Head of caudate nucleus (tissue), 42 donors: ENCODE results near the gene NPC1L1.
A peak's percentile ranks its signal among the peaks of the same experiment; 100 is the strongest.

Source experiments
- DNase-seq, 42 donors: peaks; one replicate each; pipeline versions ENCODE4 v3.0.0 to v3.0.0-alpha.2; 2020 to 2021; ENCODE audit warnings: mixed read lengths in 7 of 42
- intact Hi-C: fragments of 100-400 bp; cut with DNase I; formaldehyde crosslinking; loops from one replicate; pipeline ENCODE4 v1.15.0; 2022

The NPC1L1 gene

DNA sequence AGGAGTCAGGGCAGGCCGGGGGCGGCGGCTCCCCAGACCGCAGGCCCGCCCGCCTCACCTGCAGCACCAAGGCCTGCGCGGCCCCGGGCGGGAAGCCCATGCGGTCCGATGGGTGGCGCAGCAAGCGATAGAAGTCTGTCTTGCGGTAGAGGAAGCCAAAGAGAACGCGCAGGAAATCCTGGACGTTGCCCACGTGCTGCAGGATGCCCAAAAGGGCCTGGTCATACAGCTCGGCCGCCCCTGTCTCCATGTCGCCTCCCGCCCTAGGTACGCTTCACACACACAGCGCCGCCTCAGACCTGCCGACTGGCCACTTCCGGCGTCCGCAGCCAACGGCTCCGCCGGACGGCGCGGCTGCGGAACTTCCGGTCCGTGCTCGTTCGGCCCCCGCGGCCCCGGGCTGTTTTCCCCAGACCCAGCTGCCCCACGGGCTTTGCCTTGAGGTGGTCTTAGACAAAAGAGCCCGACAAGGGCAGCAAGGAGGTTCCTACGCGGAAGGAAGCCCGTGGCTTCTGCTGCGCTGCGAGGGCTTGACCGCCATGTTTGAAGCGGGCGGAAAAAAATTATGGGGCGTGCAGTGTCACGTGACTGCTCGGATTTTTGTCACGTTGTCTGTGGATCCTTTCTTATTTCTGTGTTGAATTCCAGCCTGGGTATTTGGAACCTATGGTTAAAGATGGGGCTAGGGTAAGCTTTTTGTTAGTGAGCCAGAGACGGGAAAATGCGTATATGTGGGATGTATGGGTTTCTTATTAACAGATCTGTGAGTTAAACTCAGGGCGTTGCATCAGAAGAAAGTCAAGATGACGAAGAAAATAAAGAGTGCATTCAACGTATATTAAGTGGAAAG, 50.6 kb downstream of the NPC1L1 start, which contains the start of gene NUDCD3:
Gene NUDCD3 (minus strand): TSS at position 308 of the 850 bp plus-strand sequence. CDS start 58 bp downstream, at position 250.
- peak; percentile 70 to 94 (median 84) for DNase-seq
- intact Hi-C loops: no loop called here

DNA sequence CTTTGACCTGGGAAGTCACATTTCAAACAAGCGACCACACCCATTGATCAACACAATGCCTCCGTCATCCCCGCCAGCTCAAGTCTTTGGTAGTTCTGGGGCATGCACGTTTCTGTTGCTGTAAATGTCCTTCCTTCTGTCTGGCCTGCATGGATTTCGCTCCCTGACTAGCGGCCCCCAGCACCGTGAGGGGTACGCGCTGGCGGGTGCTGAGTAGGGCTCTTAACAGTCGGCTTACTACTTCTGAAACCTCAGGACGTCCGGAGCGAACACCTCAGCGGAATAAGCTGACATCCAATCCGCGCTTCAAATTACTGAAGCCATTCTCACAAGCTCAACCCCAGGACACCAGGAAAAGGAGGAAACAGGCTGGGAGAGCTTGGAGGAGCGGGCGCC, 51.2 kb downstream of the NPC1L1 start:
- intact Hi-C loops: loop anchor here (5.0 kb wide), 1 partner anchor 77 kb away; no protein-coding TSS in a partner anchor
- peak in 12 of 42 donors; percentile 11 to 47 (median 24) for DNase-seq

DNA sequence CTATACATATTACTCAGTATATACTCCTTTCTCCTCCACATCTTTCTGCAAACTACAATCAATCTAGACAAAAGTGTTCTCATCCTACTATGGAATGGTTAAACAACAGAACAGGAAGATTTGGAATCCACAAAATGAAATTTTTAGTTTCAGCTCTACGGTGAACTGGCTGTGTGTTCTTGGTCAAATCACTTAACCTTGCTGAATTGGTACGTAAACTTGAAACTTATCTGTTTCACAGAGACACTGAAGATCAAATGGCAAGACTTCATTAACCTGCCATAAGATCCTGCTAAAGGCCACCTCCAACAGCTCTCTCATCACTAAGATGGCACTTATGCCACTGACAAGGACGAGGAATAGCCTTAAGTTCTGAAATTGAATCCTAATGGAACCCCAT, 52.2 kb downstream of the NPC1L1 start:
- no peak for DNase-seq
- intact Hi-C loops: loop anchor here (5.0 kb wide), 1 partner anchor 78 kb away; no protein-coding TSS in a partner anchor

DNA sequence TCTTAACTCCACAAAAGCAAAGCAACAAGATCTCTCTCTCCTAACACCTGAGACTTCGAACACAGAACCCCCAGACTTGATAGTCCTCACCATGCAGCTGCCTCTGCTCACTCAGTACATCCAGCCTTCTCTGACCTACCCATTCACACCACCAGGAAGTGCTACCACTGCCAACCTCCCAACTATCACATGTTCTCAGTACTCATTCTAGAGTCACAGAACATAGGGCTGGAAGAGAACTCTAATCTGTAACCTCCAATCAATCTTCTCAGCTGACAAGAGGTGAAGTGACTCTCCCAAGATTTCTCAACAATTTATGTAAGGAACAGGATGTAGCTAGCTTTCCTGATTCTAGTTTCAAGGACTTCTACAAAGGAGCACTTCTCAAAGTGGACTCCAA, 54.4 kb downstream of the NPC1L1 start:
- peak in 4 of 42 donors; percentile 18 to 47 (median 33) for DNase-seq
- intact Hi-C loops: loop anchor here (5.0 kb wide), 1 partner anchor 81 kb away; no protein-coding TSS in a partner anchor

DNA sequence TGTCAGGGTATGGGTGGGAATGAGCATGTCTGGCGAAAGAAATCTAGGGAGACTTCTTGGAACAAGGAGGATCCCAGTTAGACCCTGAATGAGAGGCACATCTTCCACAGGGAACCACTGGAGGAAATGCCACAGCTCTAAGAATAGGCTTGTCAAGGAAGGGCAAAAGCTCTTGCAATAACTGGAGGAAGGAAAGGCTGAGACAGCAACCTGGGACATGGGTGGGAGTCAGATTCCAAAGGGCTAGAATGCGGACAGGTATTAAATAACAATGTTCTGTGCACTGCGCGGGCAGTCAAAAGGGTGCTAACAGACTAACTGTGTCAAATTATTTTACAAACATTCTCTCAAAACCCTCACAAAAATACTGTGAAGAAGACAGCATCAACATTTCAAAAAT, 55.1 kb downstream of the NPC1L1 start:
- DNase-seq: peak in 12 of 42 donors; percentile 18 to 67 (median 34)
- intact Hi-C loops: loop anchor here (5.0 kb wide), 1 partner anchor 81 kb away; no protein-coding TSS in a partner anchor

DNA sequence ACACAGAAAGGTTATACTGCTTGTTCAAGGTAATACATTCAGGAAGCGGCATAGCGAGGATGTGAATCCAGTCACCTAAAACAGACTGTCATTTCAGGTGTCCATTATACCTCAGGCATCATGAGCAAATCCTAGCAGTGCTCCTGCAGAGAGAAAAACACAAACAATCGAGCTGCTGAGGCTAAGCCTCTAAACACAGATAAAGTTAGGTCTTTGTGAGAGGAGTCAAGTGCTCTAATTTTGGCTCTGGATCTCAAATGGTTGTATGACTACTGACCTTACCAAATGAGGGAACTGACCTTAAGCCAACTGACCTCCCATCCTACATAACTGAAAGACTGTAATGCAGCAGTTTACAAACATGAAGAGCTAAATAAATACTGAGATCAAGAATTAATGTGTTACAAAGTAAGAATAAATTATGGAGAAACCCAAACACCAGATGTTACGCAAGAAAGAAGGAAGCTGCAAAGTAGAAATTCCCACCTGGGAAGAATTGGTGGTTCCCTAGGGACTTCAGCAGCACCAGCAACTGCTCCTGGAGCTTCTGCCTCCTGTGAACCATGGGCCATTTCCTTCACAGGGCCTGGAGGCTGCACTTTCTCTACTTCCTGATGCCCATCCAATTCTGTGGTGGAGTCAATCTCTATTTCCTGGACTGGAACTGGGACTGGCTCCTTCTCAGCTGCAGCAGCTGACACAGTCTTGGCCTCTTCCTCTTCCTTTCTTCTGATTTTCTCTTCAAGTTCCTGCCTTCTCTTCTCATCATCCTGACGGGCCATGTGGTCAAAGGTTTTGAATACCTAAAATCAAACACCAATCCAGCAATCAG, 56.4 kb downstream of the NPC1L1 start:
- DNase-seq: no peak

DNA sequence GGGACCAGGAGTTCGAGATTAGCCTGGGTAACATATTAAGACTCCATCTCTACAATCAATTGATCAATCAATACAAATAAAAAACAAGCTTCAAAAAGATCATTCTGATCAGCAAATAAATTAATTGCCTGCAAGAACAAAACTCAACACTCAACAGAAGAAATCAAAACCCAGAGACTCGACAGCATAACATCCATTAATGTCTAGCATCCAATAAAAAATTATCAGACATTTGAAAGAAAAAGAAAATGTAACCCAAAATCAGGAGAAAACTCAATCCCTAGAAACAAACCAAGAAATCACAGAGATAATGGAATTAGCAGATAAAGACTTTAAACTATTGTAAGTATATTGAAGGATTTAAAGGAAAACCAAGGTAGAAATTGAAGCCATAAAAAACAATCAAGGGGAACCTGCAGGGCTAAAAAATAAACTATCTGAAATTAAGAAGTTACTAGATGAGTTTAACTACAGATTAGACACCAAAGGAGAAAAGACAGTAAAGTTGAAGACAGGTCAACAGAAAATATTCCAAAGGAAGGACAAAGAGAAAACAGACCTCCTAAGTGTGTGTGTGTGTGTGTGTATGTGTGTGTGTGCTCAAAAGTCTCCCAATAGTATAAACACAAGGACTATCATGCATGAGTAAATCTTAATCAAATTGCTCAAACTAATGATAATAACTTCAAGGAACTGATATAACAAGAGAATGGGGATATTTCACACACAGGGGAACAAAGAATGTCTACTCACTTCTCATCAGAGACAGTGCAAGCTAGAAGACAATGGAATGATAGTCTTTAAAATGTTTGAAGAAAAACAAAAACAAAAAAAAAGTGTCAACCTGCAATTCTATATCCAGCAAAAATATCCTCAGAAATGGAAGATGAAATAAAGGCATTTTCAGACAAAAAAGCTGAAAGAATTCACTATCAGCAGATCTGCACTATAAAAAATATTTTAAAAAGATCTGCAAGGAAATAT, 58.3 kb downstream of the NPC1L1 start:
- intact Hi-C loops: no loop called here
- no peak for DNase-seq

More for the DNA sequence above, 56.4 kb downstream of the NPC1L1 start:
- intact Hi-C loops: loop anchor here (5.0 kb wide), 1 partner anchor 83 kb away; no protein-coding TSS in a partner anchor

DNA sequence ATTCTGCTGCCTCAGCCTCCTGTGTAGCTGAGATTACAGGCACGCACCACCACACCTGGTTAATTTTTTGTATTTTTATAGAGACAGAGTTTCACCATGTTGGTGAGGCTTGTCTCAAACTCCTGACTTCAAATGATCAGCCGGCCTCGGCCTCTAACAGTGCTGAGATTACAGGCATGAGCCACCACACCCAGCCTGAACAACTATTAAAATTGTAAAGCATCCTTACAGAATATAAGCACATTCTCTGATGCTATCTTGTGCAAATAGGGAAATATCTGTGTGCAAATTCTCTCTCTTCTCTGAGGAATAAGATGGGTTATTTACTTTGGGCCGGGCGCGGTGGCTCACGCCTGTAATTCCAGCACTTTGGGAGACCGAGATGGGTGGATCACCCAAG, 63.2 kb downstream of the NPC1L1 start:
- no peak for DNase-seq
- intact Hi-C loops: loop anchor here (2.0 kb wide), 1 partner anchor 235 kb away; no protein-coding TSS in a partner anchor

DNA sequence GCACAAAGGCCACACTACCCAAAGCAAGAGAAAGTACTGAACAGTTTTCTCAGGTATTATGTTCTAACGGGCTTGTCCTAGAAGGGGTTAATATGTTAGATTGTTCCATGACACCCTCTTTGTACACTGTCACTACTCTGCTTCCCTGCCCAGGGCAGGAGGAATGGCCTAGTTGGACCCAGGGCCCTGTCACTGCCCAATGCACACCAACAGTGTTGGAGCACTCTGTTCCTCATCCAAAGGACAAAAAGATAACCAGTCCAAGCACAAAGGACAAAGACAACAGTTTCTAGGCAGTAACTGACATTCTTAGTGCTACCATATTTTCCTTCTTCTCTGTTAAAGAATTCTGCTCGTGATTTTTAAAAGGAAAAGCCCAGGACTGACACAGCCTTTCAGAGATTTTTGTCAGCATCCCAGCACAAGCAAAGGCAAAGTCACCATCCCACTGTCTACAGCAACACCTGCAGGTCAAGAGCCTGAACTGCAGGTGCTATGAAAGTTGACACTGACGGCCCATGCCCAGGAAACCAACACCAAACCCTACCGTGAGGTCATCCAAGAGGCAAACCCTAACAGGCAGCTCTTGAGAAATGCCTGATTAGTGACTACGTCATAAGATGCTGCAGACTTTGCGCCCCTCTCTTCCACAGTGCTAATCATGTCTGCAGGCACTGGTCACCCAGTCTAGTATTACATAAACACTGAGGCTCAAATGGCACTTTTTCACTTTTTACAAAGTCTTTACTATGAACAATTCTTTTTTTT, 63.9 kb downstream of the NPC1L1 start:
- peak; percentile 25 to 85 (median 63) for DNase-seq
- intact Hi-C loops: no loop called here

DNA sequence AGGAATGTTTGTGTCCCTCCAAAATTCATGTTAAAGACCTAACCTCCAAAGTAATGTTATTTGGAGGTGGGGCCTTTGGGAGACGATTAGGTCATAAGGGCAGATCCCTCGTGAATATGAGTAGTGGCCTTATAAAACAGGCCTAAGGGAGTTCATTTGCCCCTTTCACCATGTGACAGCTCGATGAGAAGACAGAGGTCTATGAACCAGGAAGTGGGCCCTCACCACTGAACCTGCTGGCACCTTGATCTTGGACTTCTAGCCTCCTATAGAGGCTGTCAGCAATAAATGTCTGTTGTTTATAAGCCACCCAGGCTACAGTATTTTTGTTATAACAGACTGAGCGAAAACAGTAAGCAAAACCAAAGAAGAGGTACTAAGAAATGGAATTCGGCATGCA, 64.8 kb downstream of the NPC1L1 start:
- intact Hi-C loops: no loop called here

DNA sequence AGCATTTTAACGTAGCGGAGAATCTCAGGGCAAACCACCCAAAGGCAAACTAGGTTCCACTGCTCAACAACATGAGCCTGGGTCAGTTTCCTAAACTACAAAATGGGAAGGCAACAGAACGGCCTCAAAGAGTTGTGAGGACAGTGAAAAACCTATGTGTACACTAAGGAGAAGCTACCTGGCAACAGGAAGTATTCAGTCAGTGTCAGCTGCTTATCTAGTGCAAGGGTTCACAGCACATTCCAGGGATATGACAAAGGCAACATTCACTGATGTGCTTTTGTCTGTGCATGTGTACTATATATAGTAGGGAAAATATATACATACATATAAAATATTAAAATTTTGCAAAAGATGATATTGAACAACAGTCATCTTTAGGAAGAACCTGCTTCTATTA, 67.8 kb downstream of the NPC1L1 start:
- no peak for DNase-seq
- intact Hi-C loops: no loop called here

More for the DNA sequence above, 64.8 kb downstream of the NPC1L1 start:
- no peak for DNase-seq

DNA sequence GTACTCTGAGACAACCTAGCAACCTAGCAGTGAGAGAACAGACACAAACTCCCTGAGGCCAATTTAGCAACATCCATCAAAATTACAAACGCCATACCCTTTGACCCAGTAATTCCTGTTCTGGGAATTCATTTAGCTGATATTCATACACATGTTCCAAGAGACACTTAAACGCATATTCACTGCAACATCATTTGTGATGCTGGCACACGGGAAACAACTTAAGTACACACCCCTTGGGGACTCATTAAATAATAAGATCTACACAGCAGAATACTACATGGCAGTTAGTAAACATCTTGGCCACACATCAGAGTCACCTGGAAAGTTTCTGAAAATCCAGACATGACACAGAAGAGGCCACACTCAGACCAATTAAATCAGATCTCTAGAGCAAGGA, 68.3 kb downstream of the NPC1L1 start:
- intact Hi-C loops: no loop called here
- no peak for DNase-seq

DNA sequence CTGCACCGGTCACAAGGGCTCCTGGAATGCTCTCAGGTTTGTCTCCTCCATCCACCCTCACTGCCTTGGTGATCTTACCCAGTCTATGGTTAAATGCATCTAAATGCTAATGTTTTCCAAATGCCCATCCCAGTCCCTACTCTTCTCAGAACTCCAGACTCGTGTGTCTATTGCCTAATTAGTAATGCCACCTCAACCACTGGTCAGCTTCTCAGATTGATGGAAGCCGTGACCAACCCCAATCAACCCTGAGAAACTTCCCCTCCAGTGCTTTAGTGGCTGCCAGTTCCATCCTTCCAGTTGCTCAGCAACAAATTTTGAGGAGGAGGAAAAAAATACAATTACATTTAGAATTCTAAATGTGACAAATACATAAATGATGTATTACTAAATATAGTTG, 69.3 kb downstream of the NPC1L1 start:
- intact Hi-C loops: no loop called here
- DNase-seq: no peak

DNA sequence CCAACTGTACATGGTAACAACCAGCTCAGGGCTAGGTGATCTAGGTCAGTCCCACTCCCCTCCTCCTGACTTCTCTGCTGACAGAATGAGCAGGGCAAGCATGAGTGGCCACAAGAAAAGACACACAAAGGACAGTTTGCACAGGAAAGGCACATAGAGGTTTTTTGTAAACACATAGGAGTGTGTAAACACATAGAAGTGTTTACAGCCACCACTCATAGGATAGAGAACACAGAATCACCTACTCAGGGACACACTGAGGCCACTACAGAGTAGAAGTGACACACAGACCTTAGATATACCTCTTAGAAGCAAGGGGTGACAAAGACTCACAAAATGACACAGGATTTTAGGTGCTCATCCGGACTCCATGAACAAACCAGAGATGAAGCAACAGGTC, 69.7 kb downstream of the NPC1L1 start:
- intact Hi-C loops: no loop called here
- no peak for DNase-seq

DNA sequence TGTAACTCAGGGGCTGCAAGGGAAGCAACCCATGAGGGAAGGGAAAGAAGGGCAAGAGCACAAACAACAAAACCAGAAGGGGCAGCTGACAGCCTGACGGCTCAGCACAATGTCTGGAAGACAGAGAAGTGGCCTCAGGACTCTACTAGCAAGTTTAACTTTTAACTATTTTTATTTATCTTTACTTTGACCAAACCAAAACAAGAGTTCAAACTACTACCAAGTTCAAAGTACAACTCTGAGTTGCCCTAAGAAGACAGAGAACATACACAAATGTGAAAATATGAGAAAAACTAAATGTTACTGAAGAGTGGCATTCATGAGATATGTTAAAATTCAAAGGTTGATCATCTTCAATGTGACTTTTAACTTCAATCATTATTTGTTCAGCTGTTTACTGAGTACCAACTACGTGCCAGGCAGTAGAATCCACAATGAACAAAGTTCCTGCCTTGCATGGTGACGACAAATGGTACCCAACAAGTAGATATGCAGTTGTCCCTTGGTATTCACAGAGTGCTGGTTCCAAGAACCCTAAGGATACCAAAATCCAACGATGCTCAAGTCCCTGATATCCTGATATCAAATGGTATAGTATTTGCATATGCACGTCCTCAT, 70.4 kb downstream of the NPC1L1 start:
- no peak for DNase-seq
- intact Hi-C loops: no loop called here

DNA sequence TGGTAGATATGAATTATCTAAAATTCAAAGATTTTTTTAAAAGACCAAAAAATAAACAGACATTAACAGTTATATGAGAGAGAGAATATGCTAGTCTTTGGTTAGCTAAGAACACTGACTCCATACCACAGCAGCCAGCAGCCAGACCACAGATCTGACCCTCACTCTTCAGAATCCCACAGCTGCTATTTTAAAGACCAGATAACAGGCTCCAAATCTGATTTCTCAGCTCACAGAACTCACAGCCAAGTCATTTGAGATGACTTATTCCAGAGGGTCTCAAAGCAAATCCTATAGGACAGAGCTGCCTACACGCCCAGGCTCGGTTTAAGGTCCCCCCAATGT, 71.0 kb downstream of the NPC1L1 start:
- intact Hi-C loops: no loop called here
- DNase-seq: no peak

DNA sequence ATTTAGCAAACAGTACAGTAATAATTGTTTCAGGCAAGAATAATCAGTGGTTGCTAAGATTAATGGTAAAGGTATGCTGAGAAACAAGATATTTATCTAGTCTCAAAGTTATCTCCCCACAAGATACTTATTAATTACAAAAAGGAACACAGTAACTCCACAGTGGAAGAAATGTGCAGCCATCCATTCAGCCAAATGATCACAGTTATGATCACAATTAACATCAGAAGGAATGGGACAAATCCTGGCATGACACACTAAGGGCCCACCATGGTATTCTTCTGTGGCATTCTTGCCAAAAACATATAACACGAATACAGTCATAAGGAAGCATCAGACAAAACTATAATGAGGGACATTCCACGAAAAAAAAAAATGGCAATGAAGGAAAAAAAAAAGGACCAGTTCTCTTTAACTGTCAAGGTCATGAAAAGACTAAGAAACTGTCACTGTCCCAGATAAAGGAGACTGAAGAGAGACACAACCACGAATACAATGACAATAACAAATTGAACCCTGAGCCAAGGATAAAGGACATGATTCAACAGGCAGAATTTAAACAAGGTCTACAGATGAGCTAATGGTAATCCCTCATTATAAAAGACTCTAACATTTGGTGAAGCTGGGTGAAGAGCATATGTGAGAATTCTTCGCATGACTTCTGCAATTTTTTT, 71.5 kb downstream of the NPC1L1 start:
- peak in 1 of 42 donors; percentile 39 for DNase-seq
- intact Hi-C loops: no loop called here
